Endodermal cell (in vitro differentiated cells): Measurements from ENCODE around the gene BGN. TPM values are rescaled to one million over a fixed set of nuclear protein-coding genes. Genes with fewer than 3 reads are reported as not detected.

ENCODE experiments used
- DNase-seq: peaks from one replicate; pipeline ENCODE4 v3.0.0-alpha.2; 2017
- H3K27ac ChIP-seq: 2 replicates; pipeline ENCODE4 v1.5.1; 2013; ENCODE audit warnings: mild to moderate bottlenecking, low read depth, low read length, moderate library complexity
- H3K27me3 ChIP-seq: 2 replicates; pipeline ENCODE4 v1.6.1; 2013; ENCODE audit warnings: mild to moderate bottlenecking, low read length, moderate library complexity; ENCODE audit not compliant: insufficient read depth, control insufficient read depth, poor library complexity, severe bottlenecking
- H3K36me3 ChIP-seq: 2 replicates; pipeline ENCODE4 v1.7.0; 2013; ENCODE audit warnings: mild to moderate bottlenecking, low read length, moderate library complexity; ENCODE audit not compliant: control insufficient read depth, insufficient read depth
- H3K4me1 ChIP-seq: one replicate; pipeline ENCODE4 v1.7.0; 2013; ENCODE audit warnings: low read length; ENCODE audit not compliant: control insufficient read depth, insufficient read depth
- H3K4me3 ChIP-seq: 2 replicates; pipeline ENCODE4 v1.5.1; 2013; ENCODE audit warnings: mild to moderate bottlenecking, low read length, moderate library complexity
- H3K9ac ChIP-seq: 2 replicates; pipeline ENCODE4 v1.6.1; 2013; ENCODE audit warnings: mild to moderate bottlenecking, low read length, moderate library complexity; ENCODE audit not compliant: poor library complexity, severe bottlenecking; ENCODE audit errors: extremely low read depth
- H3K9me3 ChIP-seq: 2 replicates; pipeline ENCODE4 v1.6.1; 2013; ENCODE audit warnings: mild to moderate bottlenecking, low read length, moderate library complexity; ENCODE audit not compliant: control insufficient read depth
- H3K27ac Mint-ChIP-seq: 2 replicates; pipeline ENCODE4 v1.8.0; 2020; ENCODE audit warnings: mixed read lengths
- H3K27me3 Mint-ChIP-seq: 2 replicates; pipeline ENCODE4 v1.8.0; 2021; ENCODE audit warnings: mild to moderate bottlenecking, mixed read lengths; ENCODE audit not compliant: insufficient read depth
- H3K36me3 Mint-ChIP-seq: 2 replicates; pipeline ENCODE4 v1.8.0; 2020; ENCODE audit warnings: low read depth, mixed read lengths
- H3K4me1 Mint-ChIP-seq: 2 replicates; pipeline ENCODE4 v1.8.0; 2020; ENCODE audit warnings: mixed read lengths
- H3K4me3 Mint-ChIP-seq: 2 replicates; pipeline ENCODE4 v1.8.0; 2020; ENCODE audit warnings: mild to moderate bottlenecking, moderate library complexity, mixed read lengths
- H3K9me3 Mint-ChIP-seq: 2 replicates; pipeline ENCODE4 v1.8.0; 2020; ENCODE audit warnings: mild to moderate bottlenecking, mixed read lengths
- CTCF ChIP-seq: fragments of 200-600 bp; sonication (generic); conservative IDR thresholded peaks from 2 replicates; pipeline ENCODE4 v1.5.0; 2021; ENCODE audit warnings: antibody characterized with exemption, mild to moderate bottlenecking
- WGBS, 2 experiments: methylation state at CpG; one replicate each; pipeline versions ENCODE4 v1.1.5 to v1.1.7; 2013; ENCODE audit warnings: missing lambda C conversion rate in 2 of 2, mixed read lengths in 1 of 2; ENCODE audit not compliant: insufficient coverage in 1 of 2, insufficient read length in 1 of 2; 5-methylcytosine and 5-hydroxymethylcytosine counted together
- total RNA-seq, 2 donors: library from RNA; stranded (reverse); fragmentation: NEBNext Ultra II Directional in 1 of 2; extraction: Animal tissue kit (Norgen Biotek cat#: 25700) in 1 of 2; gene quantifications; 2 replicates in 1 of 2; 3 replicates in 1 of 2; pipeline ENCODE4 v1.2.1, GENCODE V29; 2021

BGN gene
- total RNA-seq, 2 donors from 2014 or later = 1.2 to 1.6 TPM

DNA sequence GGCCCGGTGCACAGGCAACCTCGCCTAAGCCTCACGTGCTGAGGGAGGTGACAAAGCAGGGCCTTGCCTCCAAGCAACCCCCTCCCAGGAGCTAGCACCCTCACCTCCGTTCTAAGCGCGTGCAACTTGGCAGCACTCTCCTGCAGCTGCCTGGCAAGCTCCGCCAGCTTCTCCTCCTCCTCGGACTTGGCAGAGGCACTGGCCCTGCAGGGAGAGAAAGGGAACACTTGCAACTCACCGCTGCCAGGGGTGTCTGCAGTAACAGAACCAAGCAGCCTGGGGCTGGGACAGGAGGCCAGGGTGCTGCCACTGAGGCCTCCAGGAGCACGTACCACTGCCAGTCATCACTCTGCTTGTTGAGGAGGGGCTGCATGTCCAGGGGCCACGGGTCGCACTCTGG is 38.6 kb upstream of the BGN start:
- Mint-ChIP-seq H3K27me3 (no peaks in the 10 kb centered on the region), H3K36me3 (peaks cover 4% of the 10 kb centered on the region), H3K9me3 (peaks cover 71% of the 10 kb centered on the region), H3K27ac (no peak overlapping the region), H3K4me1 (no peaks in the 10 kb centered on the region), H3K4me3 (no peak overlapping the region)
- H3K27ac ChIP-seq = no peak overlapping the region
- no peak overlapping the region for H3K4me3 ChIP-seq
- H3K9me3 ChIP-seq = no peaks in the 10 kb centered on the region
- no peaks in the 10 kb centered on the region for H3K27me3 ChIP-seq
- H3K36me3 ChIP-seq = no peaks in the 10 kb centered on the region
- DNase-seq = no peak
- H3K4me1 ChIP-seq = no peaks in the 10 kb centered on the region
- WGBS, 2 experiments = 92 to 93% methylated on average over 2 to 12 of the region's 12 CpGs
- no peak overlapping the region for H3K9ac ChIP-seq
- TF ChIP-seq CTCF = no peak

- H3K4me3 Mint-ChIP-seq = no peak overlapping the region
- no peaks in the 10 kb centered on the region for H3K9me3 ChIP-seq
- TF ChIP-seq CTCF = no peak
- no peak overlapping the region for H3K27ac Mint-ChIP-seq
- H3K36me3 ChIP-seq = no peaks in the 10 kb centered on the region
- no peaks in the 10 kb centered on the region for H3K27me3 ChIP-seq
- no peak overlapping the region for H3K9ac ChIP-seq
- H3K4me1 ChIP-seq = no peaks in the 10 kb centered on the region
- no peak overlapping the region for H3K4me3 ChIP-seq
- peaks cover 4% of the 10 kb centered on the region for H3K36me3 Mint-ChIP-seq
- H3K9me3 Mint-ChIP-seq = peaks cover 71% of the 10 kb centered on the region
- H3K4me1 Mint-ChIP-seq = no peaks in the 10 kb centered on the region
- no peaks in the 10 kb centered on the region for H3K27me3 Mint-ChIP-seq
- no peak for DNase-seq
- 90% methylated on average over 9 of the region's 9 CpGs; no CpG with 5 or more reads in 1 of the 2 experiments for WGBS, 2 experiments
- H3K27ac ChIP-seq = no peak overlapping the region
Measured at GRCh38 chrX:153456704-153457103, 38.1 kb upstream of the BGN start.

DNA sequence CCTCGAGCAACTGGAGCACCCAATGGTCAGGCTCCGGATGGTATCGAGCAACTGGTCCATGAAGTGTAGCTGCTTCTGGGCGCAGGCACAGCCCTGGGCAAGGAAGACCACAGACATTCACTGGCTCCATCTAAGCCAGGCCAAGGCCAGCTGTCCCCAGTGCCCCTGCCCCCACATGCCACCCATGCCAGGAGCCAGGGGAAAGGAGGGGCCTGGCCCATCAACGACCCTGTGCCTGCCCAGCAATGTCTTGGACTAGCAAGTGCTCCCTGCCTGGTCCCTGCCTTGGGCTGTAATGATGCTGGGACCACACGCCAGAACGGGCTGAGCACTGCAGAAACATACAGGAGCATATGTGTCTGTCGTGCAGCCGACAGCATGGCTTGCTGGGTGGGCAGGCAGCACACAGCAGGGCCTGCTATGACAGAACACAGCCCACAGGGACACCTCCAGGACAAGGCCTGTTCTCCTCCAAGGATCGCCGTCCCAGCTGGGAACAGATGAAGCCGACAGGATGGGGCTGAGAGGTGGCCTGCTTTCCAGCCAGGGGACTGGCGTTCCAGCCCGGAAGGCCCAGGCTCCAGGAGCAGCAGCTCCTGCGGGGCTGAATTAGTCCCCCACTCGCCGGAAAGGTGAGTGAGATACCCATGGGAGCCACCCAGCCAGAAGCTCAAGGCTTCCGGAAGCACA is 37.5 kb upstream of the BGN start:
- H3K9me3 ChIP-seq = no peaks in the 10 kb centered on the region
- no peaks in the 10 kb centered on the region for H3K4me1 ChIP-seq
- H3K9me3 Mint-ChIP-seq = peaks cover 71% of the 10 kb centered on the region
- DNase-seq = no peak
- WGBS, 2 experiments = 91 to 94% methylated on average over 4 to 18 of the region's 18 CpGs
- no peaks in the 10 kb centered on the region for H3K36me3 ChIP-seq
- no peak overlapping the region for H3K27ac ChIP-seq
- H3K27ac Mint-ChIP-seq = no peak overlapping the region
- H3K9ac ChIP-seq = no peak overlapping the region
- H3K27me3 ChIP-seq = no peaks in the 10 kb centered on the region
- no peaks in the 10 kb centered on the region for H3K4me1 Mint-ChIP-seq
- no peak for TF ChIP-seq CTCF
- H3K36me3 Mint-ChIP-seq = peaks cover 4% of the 10 kb centered on the region
- no peaks in the 10 kb centered on the region for H3K27me3 Mint-ChIP-seq
- H3K4me3 ChIP-seq = no peak overlapping the region
- no peak overlapping the region for H3K4me3 Mint-ChIP-seq
